GM23338 (cell line): ENCODE measurements around the gene PRR36.

Experiments used
- CREB1 ChIP-seq: fragments of 250-450 bp; sonication (Bioruptor Pico); IDR thresholded peaks from 2 replicates; pipeline ENCODE4 v1.5.0; 2020; ENCODE audit warnings: low read depth, mild to moderate bottlenecking, moderate library complexity
- EZH2 ChIP-seq: fragments of 200-600 bp; sonication (generic); IDR thresholded peaks from one replicate; pipeline ENCODE4 v1.8.0; 2017; ENCODE audit warnings: antibody characterized with exemption, mild to moderate bottlenecking, low read depth; ENCODE audit not compliant: unreplicated experiment
- EZH2phosphoT487 ChIP-seq: fragments of 200-600 bp; sonication (generic); IDR thresholded peaks from one replicate; pipeline ENCODE4 v1.8.1; 2018; ENCODE audit warnings: antibody characterized with exemption; ENCODE audit not compliant: unreplicated experiment
- JUNB ChIP-seq: IDR thresholded peaks from one replicate; pipeline ENCODE4 v1.6.1; 2016; ENCODE audit warnings: antibody characterized with exemption; ENCODE audit not compliant: unreplicated experiment
- NANOG ChIP-seq: IDR thresholded peaks from 2 replicates; pipeline ENCODE4 v1.6.1; 2016; ENCODE audit warnings: antibody characterized with exemption, borderline replicate concordance
- POLR2AphosphoS5 ChIP-seq: IDR thresholded peaks from 2 replicates; pipeline ENCODE4 v1.6.1; 2016; ENCODE audit warnings: antibody characterized with exemption, low read depth
- STAT1 ChIP-seq: IDR thresholded peaks from one replicate; pipeline ENCODE4 v1.6.1; 2016; ENCODE audit warnings: antibody characterized with exemption; ENCODE audit not compliant: unreplicated experiment
- ZNF114 ChIP-seq: fragments of 250-450 bp; sonication (Bioruptor Pico); IDR thresholded peaks from 2 replicates; pipeline ENCODE4 v1.5.0; 2020; ENCODE audit warnings: mild to moderate bottlenecking, moderate library complexity
- ZNF462 ChIP-seq: fragments of 250-450 bp; sonication (Bioruptor Pico); IDR thresholded peaks from 2 replicates; pipeline ENCODE4 v1.5.0; 2020; ENCODE audit warnings: mild to moderate bottlenecking, moderate library complexity
- TF ChIP-seq, protein P1 (sequence below), 2 experiments: fragments of 200-600 bp in 1 of 2; sonication (generic) in 1 of 2; conservative IDR thresholded peaks; 2 replicates each; pipeline versions ENCODE4 v1.5.1 to v1.6.1; 2016 to 2017; ENCODE audit warnings: antibody characterized with exemption in 2 of 2, low read depth in 2 of 2, mild to moderate bottlenecking in 2 of 2, moderate library complexity in 1 of 2
- TF ChIP-seq, protein P2 (sequence below): IDR thresholded peaks from one replicate; pipeline ENCODE4 v1.6.1; 2018; ENCODE audit warnings: antibody characterized with exemption; ENCODE audit not compliant: unreplicated experiment
- TF ChIP-seq, protein P3 (sequence below): IDR thresholded peaks from 2 replicates; pipeline ENCODE4 v1.6.1; 2016; ENCODE audit warnings: antibody characterized with exemption

- TF ChIP-seq POLR2AphosphoS5 (no peak), EZH2phosphoT487 (no peak), EZH2 (no peak), JUNB (no peak), CREB1 (CRISPR knock-in tag) (no peak), STAT1 (no peak), ZNF462 (no peak), NANOG (no peak), ZNF114 (CRISPR knock-in tag) (no peak)
- TF ChIP-seq, protein P1, sequence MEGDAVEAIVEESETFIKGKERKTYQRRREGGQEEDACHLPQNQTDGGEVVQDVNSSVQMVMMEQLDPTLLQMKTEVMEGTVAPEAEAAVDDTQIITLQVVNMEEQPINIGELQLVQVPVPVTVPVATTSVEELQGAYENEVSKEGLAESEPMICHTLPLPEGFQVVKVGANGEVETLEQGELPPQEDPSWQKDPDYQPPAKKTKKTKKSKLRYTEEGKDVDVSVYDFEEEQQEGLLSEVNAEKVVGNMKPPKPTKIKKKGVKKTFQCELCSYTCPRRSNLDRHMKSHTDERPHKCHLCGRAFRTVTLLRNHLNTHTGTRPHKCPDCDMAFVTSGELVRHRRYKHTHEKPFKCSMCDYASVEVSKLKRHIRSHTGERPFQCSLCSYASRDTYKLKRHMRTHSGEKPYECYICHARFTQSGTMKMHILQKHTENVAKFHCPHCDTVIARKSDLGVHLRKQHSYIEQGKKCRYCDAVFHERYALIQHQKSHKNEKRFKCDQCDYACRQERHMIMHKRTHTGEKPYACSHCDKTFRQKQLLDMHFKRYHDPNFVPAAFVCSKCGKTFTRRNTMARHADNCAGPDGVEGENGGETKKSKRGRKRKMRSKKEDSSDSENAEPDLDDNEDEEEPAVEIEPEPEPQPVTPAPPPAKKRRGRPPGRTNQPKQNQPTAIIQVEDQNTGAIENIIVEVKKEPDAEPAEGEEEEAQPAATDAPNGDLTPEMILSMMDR (conservative IDR thresholded peaks at IDR 0.05; ENCODE audit: low read depth in 2 of 2) = no peak
- TF ChIP-seq, protein P2, sequence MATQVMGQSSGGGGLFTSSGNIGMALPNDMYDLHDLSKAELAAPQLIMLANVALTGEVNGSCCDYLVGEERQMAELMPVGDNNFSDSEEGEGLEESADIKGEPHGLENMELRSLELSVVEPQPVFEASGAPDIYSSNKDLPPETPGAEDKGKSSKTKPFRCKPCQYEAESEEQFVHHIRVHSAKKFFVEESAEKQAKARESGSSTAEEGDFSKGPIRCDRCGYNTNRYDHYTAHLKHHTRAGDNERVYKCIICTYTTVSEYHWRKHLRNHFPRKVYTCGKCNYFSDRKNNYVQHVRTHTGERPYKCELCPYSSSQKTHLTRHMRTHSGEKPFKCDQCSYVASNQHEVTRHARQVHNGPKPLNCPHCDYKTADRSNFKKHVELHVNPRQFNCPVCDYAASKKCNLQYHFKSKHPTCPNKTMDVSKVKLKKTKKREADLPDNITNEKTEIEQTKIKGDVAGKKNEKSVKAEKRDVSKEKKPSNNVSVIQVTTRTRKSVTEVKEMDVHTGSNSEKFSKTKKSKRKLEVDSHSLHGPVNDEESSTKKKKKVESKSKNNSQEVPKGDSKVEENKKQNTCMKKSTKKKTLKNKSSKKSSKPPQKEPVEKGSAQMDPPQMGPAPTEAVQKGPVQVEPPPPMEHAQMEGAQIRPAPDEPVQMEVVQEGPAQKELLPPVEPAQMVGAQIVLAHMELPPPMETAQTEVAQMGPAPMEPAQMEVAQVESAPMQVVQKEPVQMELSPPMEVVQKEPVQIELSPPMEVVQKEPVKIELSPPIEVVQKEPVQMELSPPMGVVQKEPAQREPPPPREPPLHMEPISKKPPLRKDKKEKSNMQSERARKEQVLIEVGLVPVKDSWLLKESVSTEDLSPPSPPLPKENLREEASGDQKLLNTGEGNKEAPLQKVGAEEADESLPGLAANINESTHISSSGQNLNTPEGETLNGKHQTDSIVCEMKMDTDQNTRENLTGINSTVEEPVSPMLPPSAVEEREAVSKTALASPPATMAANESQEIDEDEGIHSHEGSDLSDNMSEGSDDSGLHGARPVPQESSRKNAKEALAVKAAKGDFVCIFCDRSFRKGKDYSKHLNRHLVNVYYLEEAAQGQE = no peak
- TF ChIP-seq, protein P3, sequence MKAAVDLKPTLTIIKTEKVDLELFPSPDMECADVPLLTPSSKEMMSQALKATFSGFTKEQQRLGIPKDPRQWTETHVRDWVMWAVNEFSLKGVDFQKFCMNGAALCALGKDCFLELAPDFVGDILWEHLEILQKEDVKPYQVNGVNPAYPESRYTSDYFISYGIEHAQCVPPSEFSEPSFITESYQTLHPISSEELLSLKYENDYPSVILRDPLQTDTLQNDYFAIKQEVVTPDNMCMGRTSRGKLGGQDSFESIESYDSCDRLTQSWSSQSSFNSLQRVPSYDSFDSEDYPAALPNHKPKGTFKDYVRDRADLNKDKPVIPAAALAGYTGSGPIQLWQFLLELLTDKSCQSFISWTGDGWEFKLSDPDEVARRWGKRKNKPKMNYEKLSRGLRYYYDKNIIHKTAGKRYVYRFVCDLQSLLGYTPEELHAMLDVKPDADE = no peak
These were observed 31.7 kb upstream of the PRR36 start for GRCh38 chr19:7905859-7906258.
